NB4 (cell line): ENCODE results near the gene CCM2.

Experiments
- POLR2A ChIP-seq: IDR thresholded peaks from 2 replicates; pipeline ENCODE4 v1.6.1; 2011; ENCODE audit warnings: mild to moderate bottlenecking; ENCODE audit not compliant: insufficient read length; ENCODE audit errors: extremely low read depth
- TF ChIP-seq, protein P1 (sequence below): IDR thresholded peaks from one replicate; pipeline ENCODE4 v1.5.1; 2012; ENCODE audit warnings: low read depth, low read length
- TF ChIP-seq, protein P2 (sequence below): IDR thresholded peaks from 2 replicates; pipeline ENCODE4 v1.6.1; 2011; ENCODE audit warnings: low read depth, low read length

- TF ChIP-seq, protein P1, sequence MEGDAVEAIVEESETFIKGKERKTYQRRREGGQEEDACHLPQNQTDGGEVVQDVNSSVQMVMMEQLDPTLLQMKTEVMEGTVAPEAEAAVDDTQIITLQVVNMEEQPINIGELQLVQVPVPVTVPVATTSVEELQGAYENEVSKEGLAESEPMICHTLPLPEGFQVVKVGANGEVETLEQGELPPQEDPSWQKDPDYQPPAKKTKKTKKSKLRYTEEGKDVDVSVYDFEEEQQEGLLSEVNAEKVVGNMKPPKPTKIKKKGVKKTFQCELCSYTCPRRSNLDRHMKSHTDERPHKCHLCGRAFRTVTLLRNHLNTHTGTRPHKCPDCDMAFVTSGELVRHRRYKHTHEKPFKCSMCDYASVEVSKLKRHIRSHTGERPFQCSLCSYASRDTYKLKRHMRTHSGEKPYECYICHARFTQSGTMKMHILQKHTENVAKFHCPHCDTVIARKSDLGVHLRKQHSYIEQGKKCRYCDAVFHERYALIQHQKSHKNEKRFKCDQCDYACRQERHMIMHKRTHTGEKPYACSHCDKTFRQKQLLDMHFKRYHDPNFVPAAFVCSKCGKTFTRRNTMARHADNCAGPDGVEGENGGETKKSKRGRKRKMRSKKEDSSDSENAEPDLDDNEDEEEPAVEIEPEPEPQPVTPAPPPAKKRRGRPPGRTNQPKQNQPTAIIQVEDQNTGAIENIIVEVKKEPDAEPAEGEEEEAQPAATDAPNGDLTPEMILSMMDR, result no peak
- TF ChIP-seq POLR2A, result no peak
- TF ChIP-seq, protein P2, sequence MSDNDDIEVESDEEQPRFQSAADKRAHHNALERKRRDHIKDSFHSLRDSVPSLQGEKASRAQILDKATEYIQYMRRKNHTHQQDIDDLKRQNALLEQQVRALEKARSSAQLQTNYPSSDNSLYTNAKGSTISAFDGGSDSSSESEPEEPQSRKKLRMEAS, result no peak
Observed at GRCh38 chr7:45036317-45036716, 36.3 kb downstream of the CCM2 start.
